HK-2 (cell line): ENCODE data around the gene GRPEL1.
"Not testable (repeated sequence)": the region's sequence is repeated elsewhere in the genome, so short reads cannot be mapped to it uniquely, and the experiment has no call there.

ENCODE experiments used
- DNase-seq: peaks from one replicate; pipeline ENCODE4 v3.0.0-alpha.2; 2018; ENCODE audit not compliant: unreplicated experiment

GRPEL1 gene

DNA sequence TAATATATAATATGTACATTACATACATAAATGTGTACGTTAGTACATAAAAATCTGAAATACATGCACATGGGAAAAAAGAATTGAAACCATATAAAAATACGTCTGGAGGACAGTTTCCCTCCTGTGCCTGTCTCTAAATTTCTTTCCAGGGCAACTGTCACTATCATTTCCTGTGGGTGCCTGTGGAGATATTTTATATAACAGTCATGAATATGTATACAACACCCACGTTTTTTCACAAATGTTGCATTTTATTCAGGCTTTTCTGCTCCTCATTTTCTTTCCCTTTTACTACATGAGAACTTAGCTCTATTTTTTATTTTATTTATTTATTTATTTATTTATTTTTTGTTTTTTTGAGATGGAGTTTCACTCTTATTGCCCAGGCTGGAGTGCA lies 24.2 kb upstream of the GRPEL1 start:
- no peak for DNase-seq

DNA sequence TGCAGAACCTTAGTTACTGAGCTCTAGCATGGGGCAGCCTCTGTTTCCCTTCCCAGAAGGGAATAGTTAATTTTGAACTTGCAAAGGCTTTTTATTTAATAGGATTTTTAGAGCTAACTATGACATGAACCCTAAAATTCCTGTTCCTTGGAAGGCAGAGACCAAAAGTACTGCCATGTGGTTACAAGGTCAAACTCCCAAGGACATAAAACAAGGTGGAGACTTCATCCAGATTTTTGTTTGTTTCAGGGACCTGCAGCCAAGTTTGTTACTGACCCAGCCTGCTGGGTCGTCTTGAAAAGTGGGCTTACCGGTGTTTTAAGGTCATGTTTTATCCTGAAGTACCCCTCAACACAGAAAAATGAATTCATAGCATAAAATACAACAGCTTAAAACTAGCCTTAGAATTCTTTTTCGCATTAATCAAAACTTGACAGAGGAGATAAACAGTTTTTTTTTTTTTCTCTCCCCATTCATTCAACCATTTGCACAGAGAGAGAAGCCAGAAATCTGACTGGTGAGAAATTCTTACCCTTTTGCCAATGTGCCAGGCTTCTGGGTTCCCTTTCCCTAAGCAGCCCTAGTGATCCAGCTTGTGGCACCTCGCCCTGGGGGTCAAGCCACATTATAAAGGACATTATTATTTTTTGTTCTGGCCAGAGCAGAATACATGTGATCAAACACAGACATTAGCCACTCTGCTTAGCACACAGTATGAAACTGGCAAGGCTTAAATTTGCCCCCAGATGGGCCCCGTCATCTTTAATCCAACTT lies 21.5 kb upstream of the GRPEL1 start:
- DNase-seq: no peak

DNA sequence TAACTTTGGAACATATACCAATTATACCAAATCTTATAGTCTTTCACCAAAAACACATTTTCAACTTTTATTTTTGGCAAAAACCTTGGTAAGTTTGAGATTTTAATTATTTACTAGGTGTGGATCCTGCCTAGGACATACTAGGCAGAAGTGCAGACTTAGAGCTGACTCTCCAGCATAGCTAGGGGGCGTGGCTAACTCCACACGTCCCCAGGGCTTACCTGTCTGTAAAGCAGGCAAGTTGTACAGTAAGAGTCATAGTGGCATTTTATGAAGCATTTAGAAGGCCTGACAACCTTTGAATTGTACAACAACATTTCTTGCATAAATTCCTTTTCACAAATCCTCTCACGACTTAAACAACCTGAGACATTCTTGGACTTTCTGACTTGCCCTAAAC lies 19.2 kb upstream of the GRPEL1 start:
- no peak for DNase-seq

GRCh38 chr4:7086384-7086783 lies 18.5 kb upstream of the GRPEL1 start:
- no peak for DNase-seq

- DNase-seq: not testable (repeated sequence)
Observed at GRCh38 chr4:7084564-7084961, 16.7 kb upstream of the GRPEL1 start.

DNA sequence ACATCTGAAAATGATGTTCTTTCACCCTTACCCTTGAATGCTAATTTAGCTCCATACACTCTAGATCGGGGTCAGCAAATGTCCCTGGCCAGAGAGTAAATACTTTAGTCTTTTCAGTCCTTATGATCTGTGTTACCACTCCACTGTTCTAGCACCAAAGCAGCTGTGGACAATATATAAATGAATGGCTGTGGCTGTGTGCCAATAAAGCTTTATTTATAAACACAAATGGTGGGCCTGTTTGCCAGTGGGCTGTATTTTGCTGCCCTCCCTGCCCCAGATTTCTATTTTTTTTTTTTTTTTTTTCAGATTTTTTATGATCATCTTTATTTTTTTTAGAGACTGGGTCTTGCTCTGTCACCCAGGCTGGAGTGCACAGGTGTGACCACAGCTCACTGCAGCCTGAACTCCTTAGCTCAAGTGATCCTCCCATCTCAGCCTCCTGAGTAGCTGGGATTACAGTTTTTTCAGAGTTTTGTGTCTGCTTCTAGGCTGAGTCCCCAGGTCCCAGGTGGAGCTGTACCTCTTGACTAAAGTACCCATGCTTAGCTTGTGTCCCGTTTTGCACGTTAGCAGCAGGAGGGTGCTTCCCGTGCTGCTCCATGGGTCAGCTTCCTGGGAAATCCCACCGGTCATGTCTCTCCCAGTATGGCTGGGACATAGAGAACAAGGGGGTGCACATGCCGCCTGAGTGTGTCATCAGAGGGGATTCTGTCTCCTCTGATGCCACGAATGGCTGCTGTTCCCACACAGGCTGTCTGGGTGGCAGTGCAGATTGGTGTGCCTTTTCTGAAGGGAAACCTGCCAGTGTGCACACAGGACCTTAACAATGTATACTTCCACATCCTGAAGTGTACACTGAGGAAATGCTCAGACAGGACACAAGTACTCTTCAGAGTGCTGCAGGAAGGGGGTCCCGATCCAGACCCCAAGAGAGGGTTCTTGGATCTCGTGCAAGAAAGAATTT lies 16.0 kb upstream of the GRPEL1 start:
- no peak for DNase-seq

- DNase-seq: not testable (repeated sequence)
Observed at GRCh38 chr4:7079909-7080308, 12.0 kb upstream of the GRPEL1 start.

GRCh38 chr4:7079483-7079882 lies 11.6 kb upstream of the GRPEL1 start:
- not testable (repeated sequence) for DNase-seq

DNA sequence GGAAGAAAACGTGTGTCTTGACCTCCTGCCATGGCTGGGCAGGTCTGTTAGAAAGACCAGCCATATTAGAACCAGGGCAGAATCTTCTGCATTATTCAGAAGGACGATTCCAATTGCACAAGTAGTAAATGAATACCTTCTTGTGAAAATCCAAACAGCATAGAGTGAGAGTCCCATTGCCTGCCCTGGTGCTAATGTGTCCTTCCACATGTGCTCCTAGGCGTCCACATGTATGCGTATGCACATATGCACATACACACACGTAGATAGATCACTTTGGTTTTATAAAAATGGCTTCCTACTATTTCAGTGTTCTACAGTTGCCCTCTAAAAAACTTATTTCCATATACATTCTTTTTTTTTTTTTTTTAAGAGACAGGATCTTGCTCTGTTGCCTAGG lies 10.2 kb upstream of the GRPEL1 start:
- no peak for DNase-seq

- no peak for DNase-seq
Observed at GRCh38 chr4:7077371-7077770, 9.5 kb upstream of the GRPEL1 start.

DNA sequence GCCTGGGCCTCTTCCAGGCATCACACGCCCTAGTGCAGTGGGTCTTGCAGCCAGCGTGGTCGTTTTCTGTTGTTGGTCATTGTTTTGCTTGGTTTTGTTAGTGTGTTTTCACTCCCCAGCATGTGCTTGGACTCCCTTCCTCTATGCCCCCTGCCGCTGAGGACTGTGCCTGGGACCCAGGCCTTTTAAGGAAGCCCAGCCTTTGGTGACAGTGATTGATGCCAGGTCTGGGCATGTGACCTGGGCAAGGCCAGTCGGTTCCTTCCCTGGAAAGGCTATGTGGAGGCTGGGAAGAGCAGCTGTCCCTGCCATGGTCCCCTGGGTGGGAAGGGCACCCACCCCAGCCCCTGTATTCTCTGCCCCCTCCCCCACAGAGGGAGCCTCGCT lies 8.8 kb upstream of the GRPEL1 start:
- no peak for DNase-seq

GRCh38 chr4:7075962-7076695 lies 8.3 kb upstream of the GRPEL1 start:
- no peak for DNase-seq

DNA sequence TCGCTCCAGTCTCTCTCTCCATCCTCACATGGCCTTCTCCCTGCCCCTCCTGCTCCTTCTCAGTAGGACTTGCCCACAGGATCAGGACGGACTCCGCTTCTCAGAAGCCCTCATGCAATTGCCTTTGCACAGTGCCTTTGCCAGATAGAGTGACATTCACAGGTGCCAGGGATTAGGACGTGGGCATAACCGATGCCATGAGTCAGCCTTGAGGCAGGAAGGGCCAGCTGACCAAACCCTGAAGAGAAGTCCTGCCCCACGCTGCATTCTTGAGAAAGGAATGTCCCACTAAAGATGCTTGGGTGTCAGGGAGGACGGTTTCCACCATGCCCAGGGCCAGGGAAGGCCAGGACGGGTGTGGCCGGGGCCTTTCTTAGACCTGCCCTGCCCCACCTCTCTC lies 6.6 kb upstream of the GRPEL1 start:
- DNase-seq: no peak

DNA sequence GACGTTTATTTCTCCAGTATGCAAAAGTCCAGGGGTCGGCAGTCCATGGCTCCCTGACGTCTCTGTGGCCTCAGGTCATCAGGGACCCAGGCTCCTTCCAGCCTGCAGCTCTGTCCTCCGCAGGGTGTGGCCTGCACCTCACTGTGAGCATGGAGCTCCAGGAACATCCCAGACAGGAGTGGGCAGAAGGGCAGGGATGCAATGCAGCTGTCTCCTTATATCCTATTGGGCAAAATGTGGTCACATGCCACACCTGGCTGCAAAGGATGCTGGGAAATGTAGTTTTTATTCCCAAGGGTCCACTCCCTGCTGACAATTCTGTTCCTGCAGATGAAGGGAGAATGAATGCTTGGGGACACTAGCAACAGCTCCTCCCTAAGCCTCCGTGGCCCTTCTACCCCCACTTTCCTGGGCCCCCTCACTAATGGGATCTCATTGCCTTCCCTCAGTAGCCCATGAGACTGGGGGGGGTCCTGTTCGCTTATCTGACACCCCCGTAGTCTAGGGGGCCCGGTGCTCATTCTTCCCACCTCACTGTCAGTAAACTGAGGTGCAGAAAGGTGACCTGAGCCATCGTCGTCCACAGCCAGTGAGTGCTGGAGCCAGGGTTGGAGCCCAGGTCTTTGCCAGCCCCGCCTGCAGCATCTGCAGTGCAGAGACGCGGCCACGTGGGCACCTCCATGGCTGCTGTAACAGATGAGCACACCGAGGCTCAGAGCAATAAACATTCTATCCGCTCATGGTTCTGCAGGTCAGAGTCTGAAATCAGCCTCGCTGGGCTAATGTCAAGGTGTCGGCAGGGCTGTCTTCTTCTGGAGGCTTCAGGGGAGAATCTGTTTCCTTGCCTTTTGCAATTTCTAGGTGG lies 5.9 kb upstream of the GRPEL1 start:
- DNase-seq: no peak

DNA sequence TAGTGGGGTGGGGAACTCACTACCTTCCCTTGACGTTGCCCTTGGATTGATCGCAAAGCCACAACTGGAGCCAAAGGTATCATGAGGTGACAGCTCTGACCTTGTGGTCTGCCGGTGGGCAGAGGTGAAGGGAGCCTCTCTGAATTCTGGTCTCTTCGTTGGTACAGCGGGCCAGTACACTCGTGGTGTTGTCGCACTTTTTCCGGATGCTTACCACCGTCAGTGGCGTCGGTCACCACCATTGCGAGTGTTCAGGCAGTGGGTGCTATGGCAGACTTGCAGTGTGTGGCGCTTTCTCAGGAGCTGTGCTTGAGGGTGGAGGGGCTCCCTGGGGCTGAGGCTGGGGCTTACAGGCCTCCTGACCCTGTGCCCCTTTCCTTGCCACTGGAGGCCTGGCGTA lies 5.2 kb upstream of the GRPEL1 start:
- DNase-seq: no peak

- DNase-seq: peak; percentile 86
Observed at GRCh38 chr4:7070729-7071511, 3.1 kb upstream of the GRPEL1 start.

GRCh38 chr4:7068883-7069282 lies 1.0 kb upstream of the GRPEL1 start:
- peak; percentile 47 for DNase-seq

GRCh38 chr4:7068279-7068842 lies 497 bp upstream of the GRPEL1 start:
- DNase-seq: no peak

- DNase-seq: no peak
Observed at GRCh38 chr4:7067126-7067451, 775 bp downstream of the GRPEL1 start.

DNA sequence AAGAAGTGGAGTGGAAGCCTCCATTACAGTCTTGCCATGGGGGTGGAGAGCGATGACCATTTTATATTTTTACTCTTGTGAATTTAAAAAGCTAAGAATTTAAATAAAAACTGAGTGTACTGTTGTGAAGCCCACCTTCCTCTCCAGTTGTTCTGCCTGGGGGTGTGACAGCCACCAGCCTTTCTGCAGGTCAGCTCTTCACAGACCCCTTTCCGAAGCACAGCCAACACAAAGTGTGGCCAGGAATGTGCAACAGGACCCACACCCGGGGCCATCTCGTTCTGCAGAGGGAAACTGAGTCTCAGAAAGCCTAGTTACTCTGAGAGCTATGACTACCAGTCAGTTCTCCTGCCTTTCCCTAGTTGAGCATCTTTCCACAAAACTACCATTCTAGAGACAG lies 1.4 kb downstream of the GRPEL1 start:
- DNase-seq: no peak
